ENCODE measurements around the gene POLR3B. TPM values are rescaled to one million over a fixed set of nuclear protein-coding genes. Genes with fewer than 3 reads are reported as not detected.
"Not testable (repeated sequence)": the region's sequence is repeated elsewhere in the genome, so short reads cannot be mapped to it uniquely, and the experiment has no call there.

Gene POLR3B
- total RNA-seq, 2 donors from 2014 or later = 6.6 to 7.5 TPM

DNA sequence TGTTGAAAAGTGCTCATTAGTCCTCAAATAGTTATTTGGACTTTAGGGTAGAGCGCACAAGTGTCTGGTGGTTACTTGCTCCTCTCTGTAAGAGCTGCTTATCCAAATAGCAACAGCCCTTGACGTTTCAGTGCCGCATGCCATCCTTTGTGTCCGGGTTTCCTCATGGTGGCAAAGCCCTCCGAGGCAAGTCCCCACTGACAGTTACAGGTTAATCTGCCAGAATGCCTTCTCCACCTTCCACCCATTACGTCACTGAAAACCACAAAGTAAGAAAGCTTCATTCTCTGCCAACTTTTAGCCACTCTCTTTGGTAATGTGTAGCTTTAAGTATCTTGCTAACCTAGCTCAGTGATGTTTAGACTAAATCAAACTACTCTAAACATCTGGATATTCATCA lies 78.6 kb downstream of the POLR3B start:
- no peak for DNase-seq
- ATAC-seq = no peak
- intact Hi-C loops (cut with DNase I) = no loop called here

- DNase-seq = no peak
- ATAC-seq = no peak
- intact Hi-C loops (cut with DNase I) = no loop called here
Measured at GRCh38 chr12:106442575-106442974, 85.0 kb downstream of the POLR3B start.

GRCh38 chr12:106445053-106445452 lies 87.5 kb downstream of the POLR3B start:
- intact Hi-C loops (cut with DNase I) = no loop called here
- ATAC-seq (no peak), DNase-seq (no peak)

GRCh38 chr12:106445959-106446358 lies 88.4 kb downstream of the POLR3B start:
- no peak for ATAC-seq
- DNase-seq = no peak
- intact Hi-C loops (cut with DNase I) = no loop called here

DNA sequence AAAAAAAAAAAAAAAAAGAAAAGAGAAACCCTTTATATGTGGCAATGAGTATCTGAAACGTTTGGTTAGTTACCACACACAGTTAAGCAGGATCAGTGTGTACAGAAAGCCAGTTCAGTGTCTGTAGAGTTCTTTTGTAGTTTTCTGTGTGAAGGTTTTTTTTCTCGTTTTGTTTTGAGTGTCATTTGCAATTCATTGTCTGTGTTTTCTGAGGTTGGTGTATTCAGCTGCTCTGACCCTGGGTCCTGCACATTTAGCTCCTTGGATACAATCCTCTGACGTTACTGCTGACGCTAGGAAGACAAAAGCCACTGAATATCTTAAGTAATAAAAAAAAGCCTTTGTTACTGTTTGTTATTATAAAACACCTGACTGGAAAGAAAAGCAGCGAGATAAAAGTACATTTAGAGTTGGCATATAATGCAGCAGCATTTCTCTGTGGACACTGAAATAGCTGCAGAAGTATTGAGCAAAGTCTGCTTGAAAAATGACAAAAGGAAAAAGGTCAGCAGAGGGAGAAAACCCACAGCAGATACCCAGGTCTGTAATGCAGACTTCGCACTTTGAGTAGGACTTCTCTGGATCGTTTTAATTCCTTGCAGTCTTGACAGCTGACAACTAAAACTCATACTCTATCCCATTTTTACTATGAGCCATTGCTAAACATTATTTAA lies 89.0 kb downstream of the POLR3B start:
- intact Hi-C loops (cut with DNase I) = no loop called here
- DNase-seq (no peak), ATAC-seq (no peak)

DNA sequence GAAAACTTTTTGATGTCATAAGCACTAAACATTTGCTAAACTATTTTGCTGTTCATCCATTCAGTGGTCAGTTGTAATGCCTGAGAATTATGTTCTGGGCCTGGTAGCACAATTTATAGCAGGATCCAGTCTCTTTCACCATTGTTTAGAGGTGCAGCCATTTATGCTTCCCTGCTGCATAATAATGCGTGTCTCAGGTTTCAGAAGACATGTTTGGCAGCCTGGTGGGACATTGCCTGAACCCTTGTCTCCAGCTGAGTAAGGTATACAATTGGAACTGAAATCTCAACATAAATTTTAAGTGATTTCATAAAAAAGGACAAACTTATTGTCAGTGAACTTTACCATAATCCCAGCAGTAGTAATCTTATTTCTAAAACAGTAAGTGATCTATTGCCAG lies 94.8 kb downstream of the POLR3B start:
- no peak for DNase-seq
- intact Hi-C loops (cut with DNase I) = no loop called here
- ATAC-seq = no peak

DNA sequence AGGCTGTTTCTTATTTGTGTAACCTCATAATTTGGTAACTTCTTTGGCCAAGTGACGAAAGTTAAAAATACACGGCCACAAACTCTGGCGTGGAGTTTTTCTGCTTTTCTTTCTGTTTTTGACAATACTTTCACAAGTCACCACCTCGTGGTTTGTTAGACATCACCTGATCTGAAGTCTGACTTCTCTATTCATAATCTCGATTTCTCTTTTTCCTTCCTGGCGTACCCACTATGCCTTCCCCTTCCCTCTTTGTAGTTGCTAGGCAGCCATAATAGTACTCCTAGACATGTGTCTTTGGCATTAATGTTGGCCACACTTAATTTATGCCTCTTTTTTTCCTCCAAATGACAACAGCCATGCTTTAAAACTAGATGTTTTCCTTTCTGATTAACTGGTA lies 97.6 kb downstream of the POLR3B start:
- DNase-seq (no peak), ATAC-seq (no peak)
- intact Hi-C loops (cut with DNase I) = no loop called here

DNA sequence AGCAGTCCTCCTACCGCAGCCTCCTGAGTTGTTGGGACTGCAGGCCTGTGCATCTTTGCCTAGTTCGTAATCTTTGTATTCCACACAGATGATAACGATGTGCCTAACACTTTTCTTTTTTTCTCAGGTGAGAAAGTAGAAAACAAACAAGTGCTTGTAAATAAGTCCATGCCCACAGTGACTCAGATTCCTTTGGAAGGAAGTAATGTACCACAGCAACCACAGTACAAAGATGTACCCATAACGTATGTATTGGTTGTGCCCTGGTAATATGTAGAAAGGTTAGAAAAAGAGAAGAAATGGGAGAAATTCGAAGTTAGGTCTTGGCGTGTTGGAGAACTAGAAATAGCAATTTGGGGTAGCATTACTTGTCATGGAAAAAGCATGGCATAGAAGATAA lies 101.6 kb downstream of the POLR3B start:
- DNase-seq (no peak), ATAC-seq (no peak)
- intact Hi-C loops (cut with DNase I) = no loop called here

- no peak for ATAC-seq
- DNase-seq = no peak
- intact Hi-C loops (cut with DNase I) = no loop called here
Measured at GRCh38 chr12:106459534-106459933, 102.0 kb downstream of the POLR3B start.

DNA sequence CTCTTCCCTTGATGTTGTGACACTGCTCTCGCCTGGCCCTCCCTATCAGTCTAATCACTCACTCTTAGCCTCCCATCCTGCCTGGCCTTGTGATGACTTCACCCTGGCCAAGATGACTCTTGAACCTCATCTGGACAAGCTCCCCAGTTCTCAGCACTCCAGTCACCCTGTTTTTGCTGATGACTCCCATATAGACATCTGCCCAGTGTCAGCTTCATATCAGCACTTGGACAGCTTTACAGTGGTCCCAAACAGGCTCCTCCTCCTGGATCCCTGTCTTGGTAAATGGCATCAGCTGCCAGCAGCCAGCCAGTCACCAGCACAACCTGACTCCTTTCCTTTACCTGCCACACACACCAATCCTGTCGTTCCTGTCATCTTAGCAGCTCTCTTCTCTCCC lies 104.2 kb downstream of the POLR3B start:
- no peak for DNase-seq
- intact Hi-C loops (cut with DNase I) = no loop called here
- ATAC-seq = no peak

DNA sequence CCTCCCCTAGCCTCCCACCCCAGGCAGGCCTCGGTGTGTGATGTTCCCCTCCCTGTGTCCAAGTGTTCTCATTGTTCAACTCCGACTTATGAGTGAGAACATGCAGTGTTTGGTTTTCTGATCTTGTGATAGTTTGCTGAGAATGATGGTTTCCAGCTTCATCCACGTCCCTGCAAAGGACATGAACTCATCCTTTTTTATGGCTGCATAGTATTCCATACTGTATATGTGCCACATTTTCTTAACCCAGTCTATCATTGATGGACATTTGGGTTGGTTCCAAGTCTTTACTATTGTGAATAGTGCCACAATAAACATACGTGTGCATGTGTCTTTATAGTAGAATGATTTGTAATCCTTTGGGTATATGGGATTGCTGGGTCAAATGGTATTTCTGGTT lies 108.1 kb downstream of the POLR3B start:
- ATAC-seq; intact Hi-C loops (cut with DNase I); DNase-seq: not testable (repeated sequence)

- DNase-seq; intact Hi-C loops (cut with DNase I); ATAC-seq: not testable (repeated sequence)
Measured at GRCh38 chr12:106475662-106476061, 118.1 kb downstream of the POLR3B start.

DNA sequence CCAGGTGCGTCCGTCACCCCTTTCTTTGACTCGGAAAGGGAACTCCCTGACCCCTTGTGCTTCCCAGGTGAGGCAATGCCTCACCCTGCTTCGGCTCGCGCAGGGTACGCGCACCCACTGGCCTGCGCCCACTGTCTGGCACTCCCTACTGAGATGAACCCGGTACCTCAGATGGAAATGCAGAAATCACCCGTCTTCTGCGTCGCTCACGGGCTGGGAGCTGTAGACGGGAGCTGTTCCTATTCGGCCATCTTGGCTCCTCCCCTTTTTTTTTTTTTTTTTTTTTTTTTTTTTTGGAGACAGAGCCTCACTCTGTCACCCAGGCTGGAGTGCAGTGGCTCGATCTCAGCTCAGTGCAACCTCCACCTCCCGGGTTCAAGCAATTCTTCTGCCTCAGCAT lies 120.1 kb downstream of the POLR3B start:
- intact Hi-C loops (cut with DNase I); DNase-seq; ATAC-seq: not testable (repeated sequence)

- ATAC-seq = no peak
- DNase-seq = no peak
- intact Hi-C loops (cut with DNase I) = no loop called here
Measured at GRCh38 chr12:106480251-106480650, 122.7 kb downstream of the POLR3B start.

DNA sequence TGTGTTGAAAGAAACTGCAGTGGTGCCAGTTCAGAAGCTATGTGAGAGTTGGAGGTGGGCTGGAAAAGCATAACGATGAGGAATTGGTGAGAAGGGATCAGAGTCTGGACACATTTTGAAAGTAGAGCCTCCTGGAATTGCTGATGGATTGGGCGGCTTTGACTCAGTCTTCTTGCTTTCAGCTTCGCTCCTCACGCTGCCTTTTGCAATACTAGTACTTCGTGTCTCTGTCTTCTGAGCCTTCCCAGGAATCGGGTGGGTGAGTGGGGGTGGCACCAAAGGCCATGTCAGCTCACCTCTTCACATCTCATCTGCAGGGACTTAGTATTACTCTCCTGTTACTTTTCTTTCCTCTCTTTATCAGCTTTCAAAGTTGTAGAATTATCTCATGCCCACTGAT lies 123.7 kb downstream of the POLR3B start:
- no peak for ATAC-seq
- no peak for DNase-seq
- intact Hi-C loops (cut with DNase I) = no loop called here

DNA sequence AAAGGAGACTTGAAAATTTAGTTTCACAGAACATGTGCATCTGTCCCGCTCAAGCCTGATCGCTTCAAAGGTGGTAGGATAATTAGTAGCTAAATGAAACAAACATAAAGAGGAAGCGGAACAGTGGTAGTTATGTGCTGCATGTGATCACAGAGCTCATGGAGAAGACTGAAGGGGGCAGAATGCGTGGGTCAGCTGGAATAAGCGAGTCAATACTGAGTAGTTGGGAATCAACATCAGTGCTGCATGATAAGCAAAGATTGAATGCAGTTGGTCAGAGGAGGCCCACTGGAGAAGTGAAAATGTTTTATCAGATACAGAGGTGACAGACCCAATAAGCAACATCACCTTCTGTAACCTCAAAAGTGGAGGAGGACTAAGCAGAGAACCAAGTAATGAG lies 130.1 kb downstream of the POLR3B start:
- DNase-seq (no peak), ATAC-seq (no peak)
- intact Hi-C loops (cut with DNase I) = no loop called here

DNA sequence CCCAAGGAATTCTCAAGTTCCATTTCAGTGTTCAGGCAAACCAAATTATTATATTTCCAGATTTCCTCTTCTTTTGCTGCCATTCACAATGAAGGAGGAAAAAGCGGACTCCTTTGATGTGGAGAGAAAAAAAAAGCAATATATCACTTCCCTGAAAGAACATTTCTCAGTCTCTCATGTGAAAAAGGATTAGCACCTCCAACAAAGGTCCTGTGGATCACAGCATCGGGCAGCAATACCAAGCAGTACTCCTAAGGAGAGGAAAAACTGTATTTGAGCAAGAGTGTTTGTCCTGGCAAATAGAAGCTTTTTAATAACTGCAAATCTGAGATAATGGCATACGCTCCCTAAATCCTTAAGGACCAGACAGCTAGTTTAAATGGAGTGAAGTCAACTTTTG lies 131.3 kb downstream of the POLR3B start:
- intact Hi-C loops (cut with DNase I) = no loop called here
- no peak for ATAC-seq
- DNase-seq = no peak

- intact Hi-C loops (cut with DNase I) = no loop called here
- ATAC-seq = no peak
Measured at GRCh38 chr12:106490264-106490663, 132.7 kb downstream of the POLR3B start.

GRCh38 chr12:106492857-106493256 lies 135.3 kb downstream of the POLR3B start:
- intact Hi-C loops (cut with DNase I) = no loop called here
- no peak for ATAC-seq

More at GRCh38 chr12:106490264-106490663, 132.7 kb downstream of the POLR3B start:
- DNase-seq = no peak

DNA sequence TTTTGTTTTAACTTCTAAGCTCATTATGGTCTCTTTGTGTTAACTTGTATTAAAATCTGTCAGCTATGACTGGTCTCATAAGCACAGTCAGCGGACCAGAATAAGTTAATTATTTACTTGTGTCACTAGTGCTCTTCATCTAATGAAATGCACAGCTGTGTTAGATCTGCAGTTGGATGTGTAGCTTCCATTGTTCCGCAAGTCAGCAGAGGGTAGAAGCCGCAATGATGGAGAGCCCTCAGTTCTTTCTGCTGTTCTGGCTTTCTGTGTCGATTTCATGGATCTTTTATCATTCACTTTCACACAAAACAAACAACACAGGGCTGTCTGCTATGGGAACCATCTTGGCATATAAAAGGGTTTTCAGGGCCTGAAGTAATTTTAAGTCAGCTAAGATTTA lies 136.0 kb downstream of the POLR3B start:
- DNase-seq (no peak), ATAC-seq (no peak)
- intact Hi-C loops (cut with DNase I) = no loop called here

More at GRCh38 chr12:106492857-106493256, 135.3 kb downstream of the POLR3B start:
- DNase-seq = no peak

DNA sequence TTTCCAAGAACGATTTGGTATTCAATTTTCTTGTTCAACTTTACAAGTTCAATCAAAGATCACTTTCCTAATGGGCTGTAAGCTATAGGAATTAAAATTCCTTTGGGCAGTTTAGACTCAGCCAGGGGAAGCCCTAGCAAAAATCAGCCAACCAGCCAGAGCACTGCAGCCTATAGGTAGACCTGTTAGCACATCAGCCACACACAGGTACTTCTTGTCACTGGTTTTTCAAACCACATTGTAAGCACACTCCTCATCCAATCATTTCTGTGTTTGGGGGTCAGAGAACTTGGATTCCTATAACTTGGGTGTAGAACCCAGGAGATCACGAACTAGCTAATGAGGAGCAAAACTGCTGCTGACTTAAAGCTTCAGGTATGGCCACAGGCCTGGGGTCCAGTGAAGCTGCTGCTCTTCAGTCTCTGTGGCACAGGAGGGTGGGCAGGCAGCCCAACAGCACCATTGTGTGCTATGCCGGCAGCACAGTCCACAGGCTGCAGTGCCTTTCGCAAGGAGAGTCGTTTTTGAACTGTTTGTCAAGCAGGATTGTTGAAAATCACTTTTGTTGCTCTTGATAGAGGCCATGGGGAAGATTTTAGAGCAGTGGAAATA lies 137.9 kb downstream of the POLR3B start:
- DNase-seq = no peak
- intact Hi-C loops (cut with DNase I) = no loop called here
- ATAC-seq = no peak

Data from left cardiac atrium (tissue), 4 donors.